ENCODE measurements around the gene HDAC1.

DNA sequence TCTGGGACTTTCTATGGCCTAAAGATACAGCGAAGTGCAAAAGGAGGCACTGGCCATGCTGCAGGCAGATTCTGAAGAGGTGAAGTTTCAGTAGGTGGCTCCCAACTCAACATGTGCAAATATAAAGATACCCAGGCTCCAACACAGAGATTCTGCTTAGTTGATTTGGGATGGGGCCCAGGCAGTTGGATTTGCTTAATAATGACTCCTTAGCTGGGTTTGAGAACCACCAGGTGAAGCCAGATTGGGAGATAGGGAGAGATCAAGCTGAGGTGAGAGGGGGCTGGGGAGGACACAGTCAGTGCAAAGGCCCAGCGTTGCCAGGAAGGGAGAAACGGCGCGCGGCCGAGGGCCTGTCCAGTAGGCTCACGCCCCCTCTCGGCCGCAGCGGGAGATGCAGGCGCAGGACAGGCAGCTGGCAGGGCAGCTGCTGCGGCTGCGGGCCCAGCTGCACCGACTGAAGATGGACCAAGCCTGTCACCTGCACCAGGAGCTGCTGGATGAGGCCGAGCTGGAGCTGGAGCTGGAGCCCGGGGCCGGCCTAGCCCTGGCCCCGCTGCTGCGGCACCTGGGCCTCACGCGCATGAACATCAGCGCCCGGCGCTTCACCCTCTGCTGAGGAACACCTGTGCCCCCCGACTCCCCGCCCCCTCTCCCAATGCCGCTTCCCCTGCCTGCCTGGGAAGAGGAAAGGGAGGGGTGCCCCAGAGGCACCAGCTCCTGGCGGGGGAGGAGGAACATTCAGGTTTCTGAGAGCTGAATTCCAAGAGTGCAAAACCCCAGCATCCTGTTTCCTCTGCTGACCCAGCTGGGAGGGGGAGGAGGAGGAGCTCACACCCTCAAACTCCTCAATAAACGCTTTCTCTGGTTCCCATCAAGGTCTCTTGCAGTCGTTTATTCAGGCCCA, 43.6 kb upstream of the HDAC1 start:
- TF ChIP-seq CEBPB (IDR thresholded peaks at IDR 0.05) (no peak), CREB1 (IDR thresholded peaks at IDR 0.05; ENCODE audit: low read depth) (no peak), YY1 (IDR thresholded peaks at IDR 0.05; ENCODE audit: low read depth) (no peak), RAD21 (IDR thresholded peaks at IDR 0.05; ENCODE audit: low read depth) (peak; percentile 69; the same call in 1 of the 2 replicates)
- TF ChIP-seq, protein P1, sequence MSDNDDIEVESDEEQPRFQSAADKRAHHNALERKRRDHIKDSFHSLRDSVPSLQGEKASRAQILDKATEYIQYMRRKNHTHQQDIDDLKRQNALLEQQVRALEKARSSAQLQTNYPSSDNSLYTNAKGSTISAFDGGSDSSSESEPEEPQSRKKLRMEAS (IDR thresholded peaks at IDR 0.05): peak; percentile 14; the same call in 1 of the 2 replicates

All from Ishikawa (cell line).